ENCODE results near the gene ST6GALNAC3. TPM values are rescaled to one million over a fixed set of nuclear protein-coding genes. Genes with fewer than 3 reads are reported as not detected.

ST6GALNAC3 gene
- polyA plus RNA-seq, 1 donor (not counting 4 experiments of a cell fraction or from before 2014, with no cell fraction given): 0.08 TPM

DNA sequence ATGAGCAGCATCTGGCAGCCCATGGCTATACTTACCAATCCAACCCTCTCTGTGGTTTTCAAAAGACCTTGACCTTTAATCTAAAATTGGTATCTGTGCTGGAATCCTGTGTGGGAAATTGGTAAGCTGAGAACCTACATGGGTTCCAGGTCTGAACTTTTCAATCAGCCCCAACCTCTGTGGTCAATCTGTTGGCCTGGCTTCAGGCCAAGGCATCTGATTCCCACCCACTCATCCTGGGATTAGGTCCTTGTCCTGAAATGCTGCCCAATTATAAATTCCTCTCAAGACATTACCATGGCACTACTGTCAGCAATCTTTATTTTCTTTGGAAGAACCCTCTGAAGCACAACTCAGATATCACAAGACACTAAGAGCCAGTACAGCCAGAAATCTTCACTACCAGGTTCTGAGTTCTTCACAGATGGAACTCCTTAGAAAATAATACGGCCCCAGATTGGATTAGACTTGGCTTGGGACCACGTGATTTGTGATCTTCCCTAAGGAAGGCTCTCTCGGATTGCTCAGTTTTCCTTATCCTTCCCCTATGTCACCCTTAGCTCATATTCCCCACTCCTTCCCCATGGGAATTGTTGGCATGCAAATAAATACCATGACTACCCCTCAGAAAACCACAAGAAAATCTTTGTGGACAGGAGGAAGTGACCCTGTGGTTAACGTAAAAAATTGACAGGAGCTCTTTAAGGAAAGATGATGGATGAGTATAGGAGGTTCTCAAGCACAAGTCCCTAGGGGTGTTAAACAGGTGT lies 584.8 kb downstream of the ST6GALNAC3 start:
- TF ChIP-seq, protein P1, sequence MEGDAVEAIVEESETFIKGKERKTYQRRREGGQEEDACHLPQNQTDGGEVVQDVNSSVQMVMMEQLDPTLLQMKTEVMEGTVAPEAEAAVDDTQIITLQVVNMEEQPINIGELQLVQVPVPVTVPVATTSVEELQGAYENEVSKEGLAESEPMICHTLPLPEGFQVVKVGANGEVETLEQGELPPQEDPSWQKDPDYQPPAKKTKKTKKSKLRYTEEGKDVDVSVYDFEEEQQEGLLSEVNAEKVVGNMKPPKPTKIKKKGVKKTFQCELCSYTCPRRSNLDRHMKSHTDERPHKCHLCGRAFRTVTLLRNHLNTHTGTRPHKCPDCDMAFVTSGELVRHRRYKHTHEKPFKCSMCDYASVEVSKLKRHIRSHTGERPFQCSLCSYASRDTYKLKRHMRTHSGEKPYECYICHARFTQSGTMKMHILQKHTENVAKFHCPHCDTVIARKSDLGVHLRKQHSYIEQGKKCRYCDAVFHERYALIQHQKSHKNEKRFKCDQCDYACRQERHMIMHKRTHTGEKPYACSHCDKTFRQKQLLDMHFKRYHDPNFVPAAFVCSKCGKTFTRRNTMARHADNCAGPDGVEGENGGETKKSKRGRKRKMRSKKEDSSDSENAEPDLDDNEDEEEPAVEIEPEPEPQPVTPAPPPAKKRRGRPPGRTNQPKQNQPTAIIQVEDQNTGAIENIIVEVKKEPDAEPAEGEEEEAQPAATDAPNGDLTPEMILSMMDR (optimal IDR thresholded peaks at IDR 0.05 in 1 of 3, IDR thresholded peaks at IDR 0.05 in 1 of 3, conservative IDR thresholded peaks at IDR 0.05 in 1 of 3; ENCODE audit: extremely low read depth in 1 of 3, insufficient read depth in 2 of 3, low read length in 3 of 3): no peak
- TF ChIP-seq EZH2 (IDR thresholded peaks at IDR 0.05; ENCODE audit: low read length): no peak
- Histone ChIP-seq H3K79me2 (ENCODE audit: control insufficient read depth, insufficient read depth, low read length) (no peaks in the 10 kb centered on the region), H3K4me1 (ENCODE audit: control insufficient read depth, extremely low read depth, insufficient read depth, low read length) (no peaks in the 10 kb centered on the region), H2AFZ (ENCODE audit: control insufficient read depth, low read length) (no peak overlapping the region), H4K20me1 (ENCODE audit: control insufficient read depth, extremely low read depth, insufficient read depth, low read length) (no peaks in the 10 kb centered on the region), H3K36me3 (ENCODE audit: control insufficient read depth in 2 of 2, extremely low read depth in 1 of 2, insufficient read depth in 2 of 2, low read length in 2 of 2) (no peaks in the 10 kb centered on the region), H3K9me1 (ENCODE audit: control insufficient read depth, extremely low read depth, insufficient read depth, low read length) (no peaks in the 10 kb centered on the region), H3K9ac (ENCODE audit: control insufficient read depth, extremely low read depth, insufficient read depth, low read length) (no peak overlapping the region), H3K27ac (ENCODE audit: control insufficient read depth, insufficient read depth, low read length) (no peak overlapping the region), H3K27me3 (ENCODE audit: control insufficient read depth, extremely low read depth, insufficient read depth, low read length) (no peaks in the 10 kb centered on the region), H3K4me3 (ENCODE audit: control insufficient read depth in 2 of 3, extremely low read depth in 1 of 3, insufficient read depth in 2 of 3, low read depth in 1 of 3, low read length in 3 of 3) (no peak overlapping the region), H3K4me2 (ENCODE audit: control insufficient read depth, extremely low read depth, insufficient read depth, low read depth, low read length) (no peak overlapping the region), H3K9me3 (ENCODE audit: control insufficient read depth, low read depth, low read length) (no peaks in the 10 kb centered on the region)
- no peak for DNase-seq (ENCODE audit: low read depth, low spot score)
- dilution Hi-C loops (cut with MboI; ENCODE audit: extremely low pct_ligation_motif_present, low sequenced_read_pairs): no loop called here
- FAIRE-seq: no peak

DNA sequence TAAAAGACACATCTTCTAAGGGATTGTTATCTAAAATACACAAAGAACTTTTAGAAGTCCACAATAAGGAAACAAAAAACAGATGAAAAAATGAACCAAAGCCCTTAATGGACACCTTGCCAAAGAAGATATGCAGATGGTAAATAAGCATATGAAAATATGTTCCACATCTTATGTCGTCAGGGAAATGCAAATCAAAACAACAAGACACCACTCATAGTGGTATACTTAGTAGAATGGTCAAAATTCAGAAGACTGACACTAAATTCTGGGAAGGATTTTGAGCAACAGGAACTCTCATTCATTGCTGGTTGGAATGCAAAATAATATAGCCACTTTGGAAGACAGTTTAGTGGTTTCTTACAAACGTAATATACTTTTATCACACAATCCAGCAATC lies 587.0 kb downstream of the ST6GALNAC3 start:
- Histone ChIP-seq H3K27me3 (ENCODE audit: control insufficient read depth, extremely low read depth, insufficient read depth, low read length) (no peaks in the 10 kb centered on the region), H3K9ac (ENCODE audit: control insufficient read depth, extremely low read depth, insufficient read depth, low read length) (no peak overlapping the region), H2AFZ (ENCODE audit: control insufficient read depth, low read length) (no peak overlapping the region), H3K9me3 (ENCODE audit: control insufficient read depth, low read depth, low read length) (no peaks in the 10 kb centered on the region), H3K9me1 (ENCODE audit: control insufficient read depth, extremely low read depth, insufficient read depth, low read length) (no peaks in the 10 kb centered on the region), H3K36me3 (ENCODE audit: control insufficient read depth in 2 of 2, extremely low read depth in 1 of 2, insufficient read depth in 2 of 2, low read length in 2 of 2) (no peaks in the 10 kb centered on the region), H3K27ac (ENCODE audit: control insufficient read depth, insufficient read depth, low read length) (no peak overlapping the region), H3K4me3 (ENCODE audit: control insufficient read depth in 2 of 3, extremely low read depth in 1 of 3, insufficient read depth in 2 of 3, low read depth in 1 of 3, low read length in 3 of 3) (no peak overlapping the region), H3K4me2 (ENCODE audit: control insufficient read depth, extremely low read depth, insufficient read depth, low read depth, low read length) (no peak overlapping the region), H3K4me1 (ENCODE audit: control insufficient read depth, extremely low read depth, insufficient read depth, low read length) (no peaks in the 10 kb centered on the region), H4K20me1 (ENCODE audit: control insufficient read depth, extremely low read depth, insufficient read depth, low read length) (no peaks in the 10 kb centered on the region), H3K79me2 (ENCODE audit: control insufficient read depth, insufficient read depth, low read length) (no peaks in the 10 kb centered on the region)
- FAIRE-seq (no peak), DNase-seq (ENCODE audit: low read depth, low spot score) (no peak)
- no peak for TF ChIP-seq EZH2 (IDR thresholded peaks at IDR 0.05; ENCODE audit: low read length)
- TF ChIP-seq, protein P1 (optimal IDR thresholded peaks at IDR 0.05 in 1 of 3, IDR thresholded peaks at IDR 0.05 in 1 of 3, conservative IDR thresholded peaks at IDR 0.05 in 1 of 3; ENCODE audit: extremely low read depth in 1 of 3, insufficient read depth in 2 of 3, low read length in 3 of 3): no peak
- dilution Hi-C loops (cut with MboI; ENCODE audit: extremely low pct_ligation_motif_present, low sequenced_read_pairs): no loop called here

All from keratinocyte (primary cell).